Measurements from ENCODE around the gene PTH2R.

- TF ChIP-seq, protein P1, sequence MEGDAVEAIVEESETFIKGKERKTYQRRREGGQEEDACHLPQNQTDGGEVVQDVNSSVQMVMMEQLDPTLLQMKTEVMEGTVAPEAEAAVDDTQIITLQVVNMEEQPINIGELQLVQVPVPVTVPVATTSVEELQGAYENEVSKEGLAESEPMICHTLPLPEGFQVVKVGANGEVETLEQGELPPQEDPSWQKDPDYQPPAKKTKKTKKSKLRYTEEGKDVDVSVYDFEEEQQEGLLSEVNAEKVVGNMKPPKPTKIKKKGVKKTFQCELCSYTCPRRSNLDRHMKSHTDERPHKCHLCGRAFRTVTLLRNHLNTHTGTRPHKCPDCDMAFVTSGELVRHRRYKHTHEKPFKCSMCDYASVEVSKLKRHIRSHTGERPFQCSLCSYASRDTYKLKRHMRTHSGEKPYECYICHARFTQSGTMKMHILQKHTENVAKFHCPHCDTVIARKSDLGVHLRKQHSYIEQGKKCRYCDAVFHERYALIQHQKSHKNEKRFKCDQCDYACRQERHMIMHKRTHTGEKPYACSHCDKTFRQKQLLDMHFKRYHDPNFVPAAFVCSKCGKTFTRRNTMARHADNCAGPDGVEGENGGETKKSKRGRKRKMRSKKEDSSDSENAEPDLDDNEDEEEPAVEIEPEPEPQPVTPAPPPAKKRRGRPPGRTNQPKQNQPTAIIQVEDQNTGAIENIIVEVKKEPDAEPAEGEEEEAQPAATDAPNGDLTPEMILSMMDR (IDR thresholded peaks at IDR 0.05), result no peak
- no peak for TF ChIP-seq PBX3 (IDR thresholded peaks at IDR 0.05)
- TF ChIP-seq FOXJ3 (CRISPR knock-in tag; IDR thresholded peaks at IDR 0.05), result no peak
- no peak for TF ChIP-seq RAD21 (IDR thresholded peaks at IDR 0.05; ENCODE audit: low read length)
- TF ChIP-seq EZH2phosphoT487 (IDR thresholded peaks at IDR 0.05; ENCODE audit: borderline replicate concordance, low read depth), result no peak
- TF ChIP-seq FOXM1 (IDR thresholded peaks at IDR 0.05; ENCODE audit: low read depth), result no peak
These were observed 27.4 kb upstream of the PTH2R start for GRCh38 chr2:208379192-208379591.
